GM23338 (cell line): Measurements from ENCODE around the gene LNP1.

Source experiments
- CREB1 ChIP-seq: fragments of 250-450 bp; sonication (Bioruptor Pico); IDR thresholded peaks from 2 replicates; pipeline ENCODE4 v1.5.0; 2020; ENCODE audit warnings: low read depth, mild to moderate bottlenecking, moderate library complexity
- ETS1 ChIP-seq: IDR thresholded peaks from 2 replicates; pipeline ENCODE4 v1.6.1; 2016; ENCODE audit warnings: antibody characterized with exemption
- EZH2 ChIP-seq: fragments of 200-600 bp; sonication (generic); IDR thresholded peaks from one replicate; pipeline ENCODE4 v1.8.0; 2017; ENCODE audit warnings: antibody characterized with exemption, mild to moderate bottlenecking, low read depth; ENCODE audit not compliant: unreplicated experiment
- EZH2phosphoT487 ChIP-seq: fragments of 200-600 bp; sonication (generic); IDR thresholded peaks from one replicate; pipeline ENCODE4 v1.8.1; 2018; ENCODE audit warnings: antibody characterized with exemption; ENCODE audit not compliant: unreplicated experiment
- JUNB ChIP-seq: IDR thresholded peaks from one replicate; pipeline ENCODE4 v1.6.1; 2016; ENCODE audit warnings: antibody characterized with exemption; ENCODE audit not compliant: unreplicated experiment
- POLR2AphosphoS5 ChIP-seq: IDR thresholded peaks from 2 replicates; pipeline ENCODE4 v1.6.1; 2016; ENCODE audit warnings: antibody characterized with exemption, low read depth
- REST ChIP-seq: IDR thresholded peaks from one replicate; pipeline ENCODE4 v1.6.1; 2018; ENCODE audit warnings: antibody characterized with exemption; ENCODE audit not compliant: unreplicated experiment
- ZNF114 ChIP-seq: fragments of 250-450 bp; sonication (Bioruptor Pico); IDR thresholded peaks from 2 replicates; pipeline ENCODE4 v1.5.0; 2020; ENCODE audit warnings: mild to moderate bottlenecking, moderate library complexity
- TF ChIP-seq, protein P1 (sequence below), 2 experiments: fragments of 200-600 bp in 1 of 2; sonication (generic) in 1 of 2; conservative IDR thresholded peaks; 2 replicates each; pipeline versions ENCODE4 v1.5.1 to v1.6.1; 2016 to 2017; ENCODE audit warnings: antibody characterized with exemption in 2 of 2, low read depth in 2 of 2, mild to moderate bottlenecking in 2 of 2, moderate library complexity in 1 of 2

DNA sequence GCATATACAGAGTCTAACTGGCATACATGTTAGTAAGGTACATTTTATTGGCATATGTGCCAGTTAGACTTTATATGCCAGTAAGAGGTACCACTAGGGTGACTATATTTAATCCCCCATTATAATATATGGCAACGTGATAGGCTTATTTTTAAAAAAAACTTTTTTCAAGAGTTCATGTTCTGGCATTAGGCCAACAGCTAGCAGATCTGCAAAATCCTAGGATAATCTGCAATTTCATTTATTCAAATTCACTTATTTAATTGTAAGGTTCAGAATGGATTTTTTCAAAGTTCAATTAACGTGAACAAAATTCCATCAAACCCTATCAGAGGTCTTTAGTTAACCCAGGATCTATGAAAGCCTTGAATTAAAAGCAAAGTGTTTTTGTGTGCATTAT, 34.9 kb upstream of the LNP1 start:
- TF ChIP-seq, protein P1, sequence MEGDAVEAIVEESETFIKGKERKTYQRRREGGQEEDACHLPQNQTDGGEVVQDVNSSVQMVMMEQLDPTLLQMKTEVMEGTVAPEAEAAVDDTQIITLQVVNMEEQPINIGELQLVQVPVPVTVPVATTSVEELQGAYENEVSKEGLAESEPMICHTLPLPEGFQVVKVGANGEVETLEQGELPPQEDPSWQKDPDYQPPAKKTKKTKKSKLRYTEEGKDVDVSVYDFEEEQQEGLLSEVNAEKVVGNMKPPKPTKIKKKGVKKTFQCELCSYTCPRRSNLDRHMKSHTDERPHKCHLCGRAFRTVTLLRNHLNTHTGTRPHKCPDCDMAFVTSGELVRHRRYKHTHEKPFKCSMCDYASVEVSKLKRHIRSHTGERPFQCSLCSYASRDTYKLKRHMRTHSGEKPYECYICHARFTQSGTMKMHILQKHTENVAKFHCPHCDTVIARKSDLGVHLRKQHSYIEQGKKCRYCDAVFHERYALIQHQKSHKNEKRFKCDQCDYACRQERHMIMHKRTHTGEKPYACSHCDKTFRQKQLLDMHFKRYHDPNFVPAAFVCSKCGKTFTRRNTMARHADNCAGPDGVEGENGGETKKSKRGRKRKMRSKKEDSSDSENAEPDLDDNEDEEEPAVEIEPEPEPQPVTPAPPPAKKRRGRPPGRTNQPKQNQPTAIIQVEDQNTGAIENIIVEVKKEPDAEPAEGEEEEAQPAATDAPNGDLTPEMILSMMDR (conservative IDR thresholded peaks at IDR 0.05; ENCODE audit: low read depth in 2 of 2): no peak
- TF ChIP-seq EZH2 (no peak), POLR2AphosphoS5 (no peak), REST (no peak), ETS1 (no peak), EZH2phosphoT487 (no peak), JUNB (no peak), ZNF114 (CRISPR knock-in tag) (no peak), CREB1 (CRISPR knock-in tag) (no peak)
